GM03348 (cell line): ENCODE results near the gene CPO.

ENCODE experiments used
- DNase-seq: peaks from one replicate; pipeline ENCODE4 v3.0.0; 2012; ENCODE audit warnings: low spot score

The CPO gene

GRCh38 chr2:206974551-206974950, 35.2 kb downstream of the CPO start:
- no peak for DNase-seq

- no peak for DNase-seq
Measured at GRCh38 chr2:206978746-206979145, 39.4 kb downstream of the CPO start.

GRCh38 chr2:206979365-206979764, 40.0 kb downstream of the CPO start:
- DNase-seq = no peak

GRCh38 chr2:206979922-206980321, 40.6 kb downstream of the CPO start:
- DNase-seq = no peak

- DNase-seq = no peak
Measured at GRCh38 chr2:206980413-206980812, 41.1 kb downstream of the CPO start.

GRCh38 chr2:206981086-206981674, 41.9 kb downstream of the CPO start:
- DNase-seq = no peak

- peak; percentile 86 for DNase-seq
Measured at GRCh38 chr2:206981739-206982340, 42.5 kb downstream of the CPO start.

- no peak for DNase-seq
Measured at GRCh38 chr2:206982360-206982955, 43.1 kb downstream of the CPO start.

- DNase-seq = no peak
Measured at GRCh38 chr2:206983161-206983859, 44.0 kb downstream of the CPO start.

- no peak for DNase-seq
Measured at GRCh38 chr2:206984206-206984605, 44.9 kb downstream of the CPO start.

- no peak for DNase-seq
Measured at GRCh38 chr2:206986943-206987342, 47.6 kb downstream of the CPO start.

- DNase-seq = no peak
Measured at GRCh38 chr2:206987810-206988209, 48.5 kb downstream of the CPO start.

GRCh38 chr2:206988884-206989283, 49.6 kb downstream of the CPO start:
- DNase-seq = no peak

- DNase-seq = peak; percentile 54
Measured at GRCh38 chr2:206989311-206989710, 50.0 kb downstream of the CPO start.

GRCh38 chr2:206990360-206990759, 51.0 kb downstream of the CPO start:
- DNase-seq = peak; percentile 9

- DNase-seq = no peak
Measured at GRCh38 chr2:206991070-206991469, 51.8 kb downstream of the CPO start.

GRCh38 chr2:206993396-206993911, 54.1 kb downstream of the CPO start:
- no peak for DNase-seq

GRCh38 chr2:206993964-206994363, 54.6 kb downstream of the CPO start:
- no peak for DNase-seq

GRCh38 chr2:206996556-206997065, 57.3 kb downstream of the CPO start:
- DNase-seq = no peak

- DNase-seq = peak; percentile 34
Measured at GRCh38 chr2:207008105-207008990, 69.0 kb downstream of the CPO start.

- DNase-seq = peak; percentile 19
Measured at GRCh38 chr2:207012461-207012860, 73.1 kb downstream of the CPO start.

- no peak for DNase-seq
Measured at GRCh38 chr2:207014424-207014823, 75.1 kb downstream of the CPO start.
